Measurements from ENCODE around the gene C16orf95. TPM values are rescaled to one million over a fixed set of nuclear protein-coding genes. Genes with fewer than 3 reads are reported as not detected.

Gene C16orf95
- total RNA-seq, 1 donor from 2014 or later, result 6.9 TPM

DNA sequence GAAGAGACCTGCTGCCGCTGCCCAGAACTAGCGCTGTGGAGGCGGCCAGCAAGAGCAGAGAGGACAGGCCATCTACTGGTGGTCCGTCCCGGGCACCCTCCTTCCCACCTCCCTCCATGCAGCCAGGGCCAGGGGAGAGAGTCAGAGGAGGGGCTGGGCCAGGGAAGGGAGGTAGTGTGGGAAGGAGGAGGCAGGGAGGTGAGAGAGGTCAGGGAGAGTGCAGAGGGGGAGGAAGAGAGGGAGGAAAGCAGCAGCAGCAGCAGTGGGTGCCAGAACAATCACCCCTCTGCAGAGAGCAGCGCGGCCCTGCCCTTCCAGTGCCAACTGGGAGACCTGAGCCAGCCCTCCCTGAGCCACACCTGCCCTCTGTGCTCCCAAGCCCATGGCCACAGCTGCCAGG lies 6.6 kb downstream of the C16orf95 start:
- DNase-seq (ENCODE audit: low spot score), result no peak
- TF ChIP-seq, protein P1, sequence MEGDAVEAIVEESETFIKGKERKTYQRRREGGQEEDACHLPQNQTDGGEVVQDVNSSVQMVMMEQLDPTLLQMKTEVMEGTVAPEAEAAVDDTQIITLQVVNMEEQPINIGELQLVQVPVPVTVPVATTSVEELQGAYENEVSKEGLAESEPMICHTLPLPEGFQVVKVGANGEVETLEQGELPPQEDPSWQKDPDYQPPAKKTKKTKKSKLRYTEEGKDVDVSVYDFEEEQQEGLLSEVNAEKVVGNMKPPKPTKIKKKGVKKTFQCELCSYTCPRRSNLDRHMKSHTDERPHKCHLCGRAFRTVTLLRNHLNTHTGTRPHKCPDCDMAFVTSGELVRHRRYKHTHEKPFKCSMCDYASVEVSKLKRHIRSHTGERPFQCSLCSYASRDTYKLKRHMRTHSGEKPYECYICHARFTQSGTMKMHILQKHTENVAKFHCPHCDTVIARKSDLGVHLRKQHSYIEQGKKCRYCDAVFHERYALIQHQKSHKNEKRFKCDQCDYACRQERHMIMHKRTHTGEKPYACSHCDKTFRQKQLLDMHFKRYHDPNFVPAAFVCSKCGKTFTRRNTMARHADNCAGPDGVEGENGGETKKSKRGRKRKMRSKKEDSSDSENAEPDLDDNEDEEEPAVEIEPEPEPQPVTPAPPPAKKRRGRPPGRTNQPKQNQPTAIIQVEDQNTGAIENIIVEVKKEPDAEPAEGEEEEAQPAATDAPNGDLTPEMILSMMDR (IDR thresholded peaks at IDR 0.05), result no peak
- no peaks in the 10 kb centered on the region for H3K4me1 Mint-ChIP-seq (ENCODE audit: low read depth)
- no peaks in the 10 kb centered on the region for H3K27me3 Mint-ChIP-seq (ENCODE audit: low read depth)
- H3K36me3 Mint-ChIP-seq (ENCODE audit: low read depth), result no peaks in the 10 kb centered on the region
- H3K4me3 Mint-ChIP-seq (ENCODE audit: unreplicated experiment), result no peak overlapping the region
- no peaks in the 10 kb centered on the region for H3K9me3 Mint-ChIP-seq (ENCODE audit: low read depth)
- no peak overlapping the region for H3K27ac Mint-ChIP-seq (ENCODE audit: unreplicated experiment)

DNA sequence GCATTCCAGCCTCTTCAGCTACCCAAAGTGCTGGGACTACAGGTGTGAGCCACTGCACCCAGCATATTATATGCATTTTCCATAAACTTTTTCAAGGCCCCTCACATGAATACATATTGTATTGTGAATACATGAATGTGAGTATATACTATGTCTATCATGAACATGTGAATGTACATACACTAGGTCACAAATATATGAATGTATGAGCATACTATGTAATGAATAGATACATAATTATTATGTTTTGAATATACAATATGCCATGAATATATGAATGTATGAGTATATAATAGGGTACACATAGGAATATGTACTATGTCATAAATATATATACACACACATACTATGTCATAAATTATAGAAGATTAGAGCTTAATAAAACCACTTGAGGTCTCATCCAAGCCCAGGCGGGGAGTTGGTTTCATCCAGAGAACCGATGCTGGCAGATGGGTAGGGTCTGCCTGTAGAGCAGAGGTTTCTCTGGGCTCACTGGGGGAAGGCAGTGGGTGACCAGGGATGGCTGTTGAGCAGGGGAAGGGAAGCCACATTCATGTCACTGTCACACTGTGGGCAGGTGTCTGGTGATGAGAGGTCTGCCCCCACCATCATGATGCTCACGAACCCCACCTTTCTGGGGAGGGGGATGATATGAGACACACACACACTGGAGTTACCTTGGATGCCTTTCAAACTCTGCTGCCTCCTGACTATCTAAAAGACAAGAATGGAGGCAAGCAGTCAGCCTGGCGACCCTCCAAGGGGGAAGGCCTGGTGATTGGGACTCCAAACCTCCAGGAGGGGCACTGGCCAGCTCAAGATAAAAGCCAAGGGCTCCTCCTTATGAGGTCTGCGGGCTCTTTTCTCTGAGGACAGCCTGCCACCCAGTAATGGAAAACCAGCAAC lies 7.3 kb downstream of the C16orf95 start:
- DNase-seq (ENCODE audit: low spot score), result no peak
- Mint-ChIP-seq H3K27me3 (ENCODE audit: low read depth) (no peaks in the 10 kb centered on the region), H3K4me1 (ENCODE audit: low read depth) (no peaks in the 10 kb centered on the region), H3K27ac (ENCODE audit: unreplicated experiment) (no peak overlapping the region), H3K9me3 (ENCODE audit: low read depth) (no peaks in the 10 kb centered on the region), H3K36me3 (ENCODE audit: low read depth) (no peaks in the 10 kb centered on the region), H3K4me3 (ENCODE audit: unreplicated experiment) (no peak overlapping the region)
- TF ChIP-seq, protein P1 (IDR thresholded peaks at IDR 0.05), result no peak

DNA sequence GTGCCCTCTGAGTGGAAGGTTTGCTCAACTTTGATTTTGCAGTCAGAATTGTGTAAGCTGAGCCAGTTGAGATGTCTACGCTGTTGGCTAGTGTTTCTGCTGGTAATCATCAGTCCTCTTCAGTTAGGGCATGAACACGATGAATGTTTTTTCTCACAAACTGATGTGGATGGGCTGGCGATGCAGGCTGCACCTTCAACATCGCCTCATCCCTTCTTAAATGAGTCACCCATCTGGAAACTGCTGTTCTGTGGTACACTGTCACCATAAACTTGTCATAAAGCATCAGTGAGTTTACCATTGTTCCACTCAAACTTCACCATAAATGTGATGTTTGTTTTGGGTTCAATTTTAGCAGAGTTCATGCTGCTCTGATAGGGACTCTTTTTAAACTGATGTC lies 8.4 kb downstream of the C16orf95 start:
- Mint-ChIP-seq H3K27ac (ENCODE audit: unreplicated experiment) (no peak overlapping the region), H3K36me3 (ENCODE audit: low read depth) (peaks cover 1% of the 10 kb centered on the region), H3K9me3 (ENCODE audit: low read depth) (no peaks in the 10 kb centered on the region), H3K4me3 (ENCODE audit: unreplicated experiment) (no peak overlapping the region), H3K27me3 (ENCODE audit: low read depth) (no peaks in the 10 kb centered on the region), H3K4me1 (ENCODE audit: low read depth) (no peaks in the 10 kb centered on the region)
- TF ChIP-seq, protein P1 (IDR thresholded peaks at IDR 0.05), result no peak
- no peak for DNase-seq (ENCODE audit: low spot score)

DNA sequence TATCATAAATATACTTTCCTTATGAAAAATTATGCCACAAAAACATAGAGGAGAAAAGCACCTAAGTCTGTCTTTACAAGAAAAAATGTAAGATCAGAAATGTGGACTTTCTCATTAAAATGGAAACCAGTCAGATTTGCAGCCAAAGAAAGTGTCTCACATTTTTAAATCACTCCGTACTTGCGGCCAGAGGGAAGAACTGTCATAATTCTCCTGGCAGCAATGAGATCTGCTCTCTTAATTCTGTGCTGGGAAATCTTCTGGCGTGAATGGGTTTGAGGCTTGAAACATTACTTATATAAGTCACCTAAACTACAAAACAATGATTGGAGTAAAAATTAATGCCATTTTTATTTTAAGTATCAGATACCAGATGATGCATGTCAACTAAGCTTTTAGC lies 10.7 kb downstream of the C16orf95 start:
- DNase-seq (ENCODE audit: low spot score), result no peak
- H3K36me3 Mint-ChIP-seq (ENCODE audit: low read depth), result peaks cover 5% of the 10 kb centered on the region
- TF ChIP-seq, protein P1 (IDR thresholded peaks at IDR 0.05), result no peak
- H3K9me3 Mint-ChIP-seq (ENCODE audit: low read depth), result no peaks in the 10 kb centered on the region
- H3K27me3 Mint-ChIP-seq (ENCODE audit: low read depth), result no peaks in the 10 kb centered on the region
- H3K4me3 Mint-ChIP-seq (ENCODE audit: unreplicated experiment), result no peak overlapping the region
- H3K27ac Mint-ChIP-seq (ENCODE audit: unreplicated experiment), result no peak overlapping the region
- no peaks in the 10 kb centered on the region for H3K4me1 Mint-ChIP-seq (ENCODE audit: low read depth)

DNA sequence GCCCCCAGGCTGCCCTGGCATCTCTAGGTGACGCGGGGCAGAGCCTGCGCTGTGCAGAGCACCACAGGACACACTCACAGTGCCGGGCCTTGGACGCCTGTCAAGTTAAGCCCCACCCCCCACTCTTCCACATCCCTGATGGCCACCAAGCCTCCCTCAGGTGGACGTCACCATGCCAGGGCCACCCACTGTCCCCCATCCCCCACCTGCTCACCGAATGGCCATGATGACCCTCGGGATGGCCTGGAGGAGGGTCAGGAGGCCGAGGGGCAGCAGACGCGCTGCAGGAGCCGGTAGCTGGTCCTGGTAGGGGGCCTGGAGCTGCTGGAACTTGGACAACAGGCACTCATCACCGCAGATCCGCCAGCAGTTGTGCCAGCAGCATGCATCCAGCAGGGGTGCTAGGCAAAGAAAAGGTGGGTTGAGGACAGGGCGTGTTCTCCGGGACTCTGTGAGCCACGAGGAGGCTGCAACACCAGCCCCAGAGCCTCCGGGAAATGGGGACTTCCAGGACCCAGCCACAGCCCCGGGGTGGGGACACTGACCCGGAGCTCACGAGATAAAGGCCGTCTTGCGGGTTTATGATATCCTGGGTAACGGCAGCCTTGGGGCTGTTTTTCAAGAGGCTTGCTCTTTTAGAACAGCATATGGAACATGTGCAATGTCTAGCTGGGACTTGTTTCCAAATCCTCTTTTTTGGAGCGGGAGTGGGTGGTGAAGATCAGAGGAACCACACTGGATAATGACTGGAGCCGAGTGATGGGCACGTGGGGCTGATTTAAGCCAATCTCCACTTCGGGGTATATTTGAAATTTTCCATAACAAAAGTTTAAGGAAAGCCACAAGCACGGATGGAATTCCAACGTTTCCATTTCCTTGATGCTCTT lies 11.4 kb downstream of the C16orf95 start:
- Mint-ChIP-seq H3K27ac (ENCODE audit: unreplicated experiment) (no peak overlapping the region), H3K9me3 (ENCODE audit: low read depth) (no peaks in the 10 kb centered on the region), H3K36me3 (ENCODE audit: low read depth) (peaks cover 5% of the 10 kb centered on the region), H3K4me1 (ENCODE audit: low read depth) (no peaks in the 10 kb centered on the region), H3K4me3 (ENCODE audit: unreplicated experiment) (no peak overlapping the region), H3K27me3 (ENCODE audit: low read depth) (no peaks in the 10 kb centered on the region)
- TF ChIP-seq, protein P1 (IDR thresholded peaks at IDR 0.05), result no peak
- DNase-seq (ENCODE audit: low spot score), result peak; percentile 88

Measured in chondrocyte (in vitro differentiated cells).